ENCODE measurements around the gene IGFBP6. TPM values are rescaled to one million over a fixed set of nuclear protein-coding genes. Genes with fewer than 3 reads are reported as not detected.
A peak's percentile ranks its signal among the peaks of the same experiment; 100 is the strongest.

The IGFBP6 gene
- total RNA-seq, result 21.5 and 55.3 TPM in 2 replicates

GRCh38 chr12:53097564-53098353, at the start of gene IGFBP6:
Gene IGFBP6, plus strand, starts transcription at chr12:53097667. Its CDS starts 51 bp downstream, at chr12:53097718.
- DNase-seq (ENCODE audit: extremely low read depth, low read depth, low spot score), result no peak

- DNase-seq (ENCODE audit: extremely low read depth, low read depth, low spot score), result no peak
Measured at GRCh38 chr12:53048033-53048779, 49.3 kb upstream of the IGFBP6 start.

GRCh38 chr12:53048780-53049401, 48.6 kb upstream of the IGFBP6 start:
- DNase-seq (ENCODE audit: extremely low read depth, low read depth, low spot score), result no peak

- DNase-seq (ENCODE audit: extremely low read depth, low read depth, low spot score), result no peak
Measured at GRCh38 chr12:53049571-53050318, 47.7 kb upstream of the IGFBP6 start, which contains the start of gene TNS2. Gene TNS2, plus strand, starts transcription at chr12:53050065. Its CDS starts 121 bp downstream, at chr12:53050186.

- DNase-seq (ENCODE audit: extremely low read depth, low read depth, low spot score), result no peak
Measured at GRCh38 chr12:53050426-53051057, 46.9 kb upstream of the IGFBP6 start.

GRCh38 chr12:53051058-53051880, 46.2 kb upstream of the IGFBP6 start:
- no peak for DNase-seq (ENCODE audit: extremely low read depth, low read depth, low spot score)

GRCh38 chr12:53051881-53052412, 45.5 kb upstream of the IGFBP6 start:
- DNase-seq (ENCODE audit: extremely low read depth, low read depth, low spot score), result no peak

GRCh38 chr12:53052419-53053217, 44.8 kb upstream of the IGFBP6 start:
- DNase-seq (ENCODE audit: extremely low read depth, low read depth, low spot score), result no peak

GRCh38 chr12:53053218-53054111, 44.0 kb upstream of the IGFBP6 start:
- DNase-seq (ENCODE audit: extremely low read depth, low read depth, low spot score), result no peak

GRCh38 chr12:53054112-53054878, 43.2 kb upstream of the IGFBP6 start:
- peak; percentile 57 for DNase-seq (ENCODE audit: extremely low read depth, low read depth, low spot score)

GRCh38 chr12:53055471-53056266, 41.8 kb upstream of the IGFBP6 start:
- DNase-seq (ENCODE audit: extremely low read depth, low read depth, low spot score), result no peak

- no peak for DNase-seq (ENCODE audit: extremely low read depth, low read depth, low spot score)
Measured at GRCh38 chr12:53056296-53056695, 41.2 kb upstream of the IGFBP6 start.

- DNase-seq (ENCODE audit: extremely low read depth, low read depth, low spot score), result no peak
Measured at GRCh38 chr12:53056901-53057300, 40.6 kb upstream of the IGFBP6 start.

GRCh38 chr12:53057816-53058500, 39.5 kb upstream of the IGFBP6 start:
- no peak for DNase-seq (ENCODE audit: extremely low read depth, low read depth, low spot score)

All from glomerular endothelial cell (primary cell).